ENCODE measurements around the gene ZFYVE27.

DNA sequence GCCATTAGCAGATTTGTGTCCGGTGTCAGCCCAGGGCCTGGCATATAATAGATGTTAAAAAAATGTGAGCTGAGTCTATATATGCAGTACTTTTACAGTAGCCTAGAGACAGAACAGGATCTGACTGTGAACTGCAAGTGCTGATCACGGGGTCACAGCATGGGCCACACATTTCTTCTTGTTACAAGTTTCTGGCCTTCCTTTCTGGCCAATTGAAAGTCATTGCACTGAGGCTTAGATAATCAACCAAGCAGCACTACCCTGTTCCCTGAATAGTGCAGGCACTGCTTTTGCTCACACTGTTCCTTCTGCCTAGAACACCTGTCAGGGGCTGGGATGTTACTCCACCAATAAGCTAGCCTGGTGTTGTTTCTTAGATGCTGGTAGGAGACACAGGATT, 28.8 kb upstream of the ZFYVE27 start:
- TF ChIP-seq, protein P1, sequence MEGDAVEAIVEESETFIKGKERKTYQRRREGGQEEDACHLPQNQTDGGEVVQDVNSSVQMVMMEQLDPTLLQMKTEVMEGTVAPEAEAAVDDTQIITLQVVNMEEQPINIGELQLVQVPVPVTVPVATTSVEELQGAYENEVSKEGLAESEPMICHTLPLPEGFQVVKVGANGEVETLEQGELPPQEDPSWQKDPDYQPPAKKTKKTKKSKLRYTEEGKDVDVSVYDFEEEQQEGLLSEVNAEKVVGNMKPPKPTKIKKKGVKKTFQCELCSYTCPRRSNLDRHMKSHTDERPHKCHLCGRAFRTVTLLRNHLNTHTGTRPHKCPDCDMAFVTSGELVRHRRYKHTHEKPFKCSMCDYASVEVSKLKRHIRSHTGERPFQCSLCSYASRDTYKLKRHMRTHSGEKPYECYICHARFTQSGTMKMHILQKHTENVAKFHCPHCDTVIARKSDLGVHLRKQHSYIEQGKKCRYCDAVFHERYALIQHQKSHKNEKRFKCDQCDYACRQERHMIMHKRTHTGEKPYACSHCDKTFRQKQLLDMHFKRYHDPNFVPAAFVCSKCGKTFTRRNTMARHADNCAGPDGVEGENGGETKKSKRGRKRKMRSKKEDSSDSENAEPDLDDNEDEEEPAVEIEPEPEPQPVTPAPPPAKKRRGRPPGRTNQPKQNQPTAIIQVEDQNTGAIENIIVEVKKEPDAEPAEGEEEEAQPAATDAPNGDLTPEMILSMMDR (IDR thresholded peaks at IDR 0.05), result no peak
- no peak for TF ChIP-seq POLR2A (IDR thresholded peaks at IDR 0.05)

Data from esophagus squamous epithelium (tissue), 4 donors.